NCI-H345 (cell line): ENCODE data around the gene AANAT.
"Not testable (repeated sequence)": the region's sequence is repeated elsewhere in the genome, so short reads cannot be mapped to it uniquely, and the experiment has no call there.

Experiments
- DNase-seq: peaks from one replicate; lab custom pipeline; 2025; lab: John Stamatoyannopoulos, UW

AANAT gene

GRCh38 chr17:76506408-76507345 is 39.3 kb downstream of the AANAT start:
- DNase-seq: peak; percentile 74

- not testable (repeated sequence) for DNase-seq
These were observed 41.2 kb downstream of the AANAT start for GRCh38 chr17:76508472-76509063.

GRCh38 chr17:76510831-76511244 is 43.4 kb downstream of the AANAT start:
- no peak for DNase-seq

GRCh38 chr17:76511668-76512365 is 44.4 kb downstream of the AANAT start:
- DNase-seq: no peak

- DNase-seq: no peak
These were observed 45.2 kb downstream of the AANAT start for GRCh38 chr17:76512366-76513305.

GRCh38 chr17:76513306-76513692 is 45.9 kb downstream of the AANAT start:
- no peak for DNase-seq

- not testable (repeated sequence) for DNase-seq
These were observed 47.0 kb downstream of the AANAT start for GRCh38 chr17:76514355-76514754.

GRCh38 chr17:76515274-76515949 is 48.0 kb downstream of the AANAT start:
- no peak for DNase-seq

- DNase-seq: no peak
These were observed 50.2 kb downstream of the AANAT start for GRCh38 chr17:76517638-76518038.

GRCh38 chr17:76519048-76519966 is 51.9 kb downstream of the AANAT start:
- no peak for DNase-seq
